Measurements from ENCODE around the gene C11orf42.

The C11orf42 gene

DNA sequence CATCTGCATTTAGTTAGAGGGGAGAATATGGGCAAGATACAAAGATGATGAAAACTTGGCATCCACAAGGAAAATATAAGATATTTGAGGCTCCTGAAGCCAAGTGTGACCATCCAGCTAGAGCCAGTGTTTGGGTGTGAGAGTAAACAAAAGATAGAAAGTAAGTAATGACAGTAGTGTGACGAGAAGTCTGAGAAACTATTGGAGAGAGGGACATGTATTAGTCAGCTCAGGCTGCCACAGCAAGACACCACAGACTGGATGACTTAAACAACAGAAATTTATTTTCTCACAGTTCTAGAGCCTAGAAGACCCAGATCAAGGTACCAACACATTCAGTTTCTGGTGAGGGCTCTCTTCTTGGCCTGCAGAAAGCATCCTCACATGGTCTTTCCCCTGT is 47.8 kb downstream of the C11orf42 start:
- no peak for DNase-seq (ENCODE audit: low read depth, low spot score)

DNA sequence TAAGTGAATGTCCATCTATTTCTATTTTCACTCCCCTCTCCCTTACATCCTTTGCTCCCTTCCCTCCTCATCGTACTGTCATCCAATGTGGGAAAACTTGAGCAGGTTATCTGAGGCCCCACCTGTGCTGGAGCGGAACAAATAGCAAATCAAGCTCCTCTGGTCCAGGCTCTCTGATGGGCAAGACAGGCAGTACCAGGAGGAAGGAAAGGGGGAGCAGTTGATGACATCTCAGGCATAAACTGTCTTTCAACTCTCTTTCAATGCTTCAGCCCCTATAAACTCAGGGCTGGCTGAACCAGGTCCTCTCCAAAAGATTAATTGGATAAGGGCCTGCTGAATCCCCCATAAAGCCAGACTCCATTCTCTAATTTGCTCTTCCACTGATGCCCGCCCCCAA is 52.8 kb downstream of the C11orf42 start:
- DNase-seq (ENCODE audit: low read depth, low spot score), result no peak

DNA sequence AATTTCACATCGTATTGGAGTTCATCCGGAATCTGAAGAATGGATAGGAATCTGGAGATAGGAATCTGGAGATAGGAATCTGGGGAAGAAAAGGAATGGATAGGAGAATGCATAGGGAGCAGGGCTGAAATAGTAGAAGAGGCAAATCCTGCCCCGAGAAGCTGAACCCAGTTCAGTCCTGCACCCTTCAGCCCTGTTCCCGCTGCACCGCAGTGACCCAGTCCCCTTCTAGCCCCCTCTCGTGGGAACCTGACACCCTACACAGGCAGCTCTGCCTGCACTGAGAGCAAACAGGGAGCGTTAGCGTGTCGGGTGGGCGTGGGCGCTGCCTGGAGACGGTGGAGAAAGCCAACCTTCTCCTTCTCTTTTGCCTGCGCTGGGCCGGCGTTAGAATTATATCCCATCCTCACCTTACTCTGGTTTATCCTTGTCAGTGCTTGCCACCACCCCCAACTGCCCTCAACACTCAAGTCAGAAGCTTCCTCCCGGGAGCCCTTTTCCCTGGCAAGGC is 53.3 kb downstream of the C11orf42 start:
- no peak for DNase-seq (ENCODE audit: low read depth, low spot score)

DNA sequence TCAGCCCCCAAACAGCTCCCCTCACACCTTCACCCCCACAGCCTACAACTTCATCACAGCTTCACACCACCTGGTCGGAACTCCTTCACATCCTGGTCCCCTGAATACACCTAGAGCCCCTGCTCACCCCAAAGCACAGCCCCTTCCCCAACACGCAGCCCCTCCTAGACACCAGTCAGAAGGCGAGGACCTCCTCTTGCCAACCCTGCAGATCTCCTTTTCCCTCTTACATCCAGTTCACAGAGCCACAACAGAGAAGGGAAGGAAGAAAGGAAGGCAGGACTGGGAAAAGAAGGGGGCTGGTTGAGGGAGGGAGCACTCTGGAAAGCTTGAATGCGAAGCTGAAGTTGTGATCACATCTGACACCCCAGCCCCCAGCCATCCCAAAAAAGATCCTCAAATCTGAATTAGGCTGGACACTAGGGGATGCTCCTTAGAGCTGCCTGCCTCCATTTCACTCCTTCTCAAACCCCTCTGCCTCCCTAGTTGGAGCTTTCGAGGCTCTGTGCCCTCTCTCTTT is 54.9 kb downstream of the C11orf42 start:
- DNase-seq (ENCODE audit: low read depth, low spot score), result no peak
